Fibroblast of skin of back (primary cell): ENCODE results near the gene CLCA4. TPM values are rescaled to one million over a fixed set of nuclear protein-coding genes. Genes with fewer than 3 reads are reported as not detected.
"Not testable (repeated sequence)": the region's sequence is repeated elsewhere in the genome, so short reads cannot be mapped to it uniquely, and the experiment has no call there.

Experiments used
- DNase-seq: peaks from one replicate; pipeline ENCODE4 v3.0.0-alpha.2; 2013
- polyA plus RNA-seq, 2 experiments: library from polyadenylated mRNA; unstranded; fragments of 120-200 nt; gene quantifications; one replicate each; pipeline ENCODE4 v1.2.1, GENCODE V29; 2013; ENCODE audit not compliant: insufficient read length in 2 of 2

CLCA4 gene
- polyA plus RNA-seq (2013, experiment 1 of 2; ENCODE audit: insufficient read length), result not detected
- polyA plus RNA-seq (2013, experiment 2 of 2; ENCODE audit: insufficient read length), result not detected

DNA sequence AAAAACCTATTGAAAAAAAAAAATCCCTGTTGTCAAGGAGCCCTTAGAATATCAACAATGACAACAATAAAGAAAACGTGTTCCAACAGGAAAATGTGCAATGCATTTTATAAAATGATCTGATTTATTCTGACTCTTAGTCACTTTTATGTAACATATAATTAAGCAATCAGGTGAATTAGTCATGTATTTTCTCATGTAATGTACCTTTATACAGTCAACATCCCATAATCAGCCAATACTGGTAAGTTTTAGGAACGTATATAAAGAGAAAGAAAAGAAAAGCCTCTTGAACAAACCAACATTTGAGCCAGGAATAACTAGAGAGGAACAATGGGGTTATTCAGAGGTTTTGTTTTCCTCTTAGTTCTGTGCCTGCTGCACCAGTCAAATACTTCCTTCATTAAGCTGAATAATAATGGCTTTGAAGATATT lies at the start of gene CLCA4:
CLCA4 (plus strand) TSS at position 292 of the 435 bp plus-strand sequence; CDS start at position 334, 42 bp downstream.
- DNase-seq, result no peak

DNA sequence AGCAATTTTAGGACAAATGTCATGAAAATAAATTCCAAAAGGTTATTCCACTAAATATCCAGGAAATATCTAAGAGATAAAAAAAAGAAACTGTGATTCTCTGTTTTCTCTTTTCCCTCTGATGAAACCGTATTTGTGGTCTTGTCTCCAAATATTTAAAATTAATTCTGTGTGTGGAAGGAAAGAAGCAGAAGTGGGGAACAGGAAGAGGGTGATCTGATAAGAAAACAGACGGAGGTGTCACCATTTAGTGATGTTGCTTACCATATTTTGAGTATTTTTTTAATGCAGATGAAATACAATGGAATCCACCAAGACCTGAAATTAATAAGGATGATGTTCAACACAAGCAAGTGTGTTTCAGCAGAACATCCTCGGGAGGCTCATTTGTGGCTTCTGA lies 48.6 kb upstream of the CLCA4 start:
- no peak for DNase-seq

GRCh38 chr1:86499987-86500593 lies 46.8 kb upstream of the CLCA4 start:
- peak; percentile 24 for DNase-seq

DNA sequence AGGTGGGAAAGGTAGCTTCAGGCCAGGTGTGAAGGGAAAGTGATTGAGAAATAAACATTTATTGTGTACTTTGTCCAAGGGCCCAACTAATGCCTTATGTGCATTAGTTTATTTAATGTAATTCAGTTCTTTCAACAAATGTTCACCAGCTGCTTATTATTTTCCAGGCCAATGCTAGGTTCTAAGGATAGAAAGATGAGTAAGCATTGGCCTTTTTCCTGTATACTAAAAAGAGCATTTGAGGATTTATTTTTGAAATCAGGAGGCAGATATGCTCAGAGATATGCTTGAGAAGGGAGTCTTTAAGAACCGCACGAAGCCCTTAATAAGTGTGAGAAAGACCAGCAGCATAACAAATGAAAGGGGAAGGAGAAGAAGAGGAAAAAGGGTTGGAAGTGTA lies 46.2 kb upstream of the CLCA4 start:
- DNase-seq, result no peak

GRCh38 chr1:86502125-86502646 lies 44.7 kb upstream of the CLCA4 start:
- DNase-seq, result not testable (repeated sequence)

GRCh38 chr1:86502721-86503405 lies 44.0 kb upstream of the CLCA4 start:
- no peak for DNase-seq

DNA sequence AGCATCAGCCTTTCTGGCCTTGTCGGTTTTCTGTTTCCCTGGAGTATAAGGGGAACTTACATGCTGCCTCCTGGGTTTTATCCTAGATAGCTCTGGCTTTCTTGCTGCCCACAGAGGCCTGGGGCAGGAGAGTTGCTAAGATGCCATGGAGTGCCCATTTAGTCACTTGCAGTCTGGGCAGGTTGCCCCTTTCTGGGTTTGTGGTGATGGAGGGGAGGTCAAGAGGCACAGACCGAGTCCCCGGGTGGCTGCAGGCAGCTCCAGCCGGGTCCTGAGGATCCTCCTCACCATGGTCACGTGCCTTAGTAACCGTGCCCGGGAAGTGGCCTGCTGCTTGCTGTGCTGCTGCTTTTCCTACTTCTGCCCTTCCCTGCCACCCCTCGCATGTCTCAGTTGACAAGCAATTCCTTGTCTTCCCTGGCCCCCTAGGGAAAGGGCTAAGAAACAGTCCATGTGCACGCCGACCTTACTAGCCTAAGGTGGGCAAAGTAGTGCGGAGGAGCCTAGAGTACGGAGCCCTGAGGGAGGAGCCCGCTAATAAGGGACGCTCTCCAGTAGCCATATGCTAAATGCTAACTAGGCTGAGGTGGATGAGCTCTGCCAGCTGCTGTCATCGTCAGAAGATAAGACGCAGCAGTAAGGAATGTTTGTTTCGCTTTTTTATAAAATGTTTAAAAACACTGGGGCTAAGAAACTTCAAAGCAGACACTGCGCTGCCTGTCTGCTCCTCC lies 43.3 kb upstream of the CLCA4 start:
- DNase-seq, result no peak

DNA sequence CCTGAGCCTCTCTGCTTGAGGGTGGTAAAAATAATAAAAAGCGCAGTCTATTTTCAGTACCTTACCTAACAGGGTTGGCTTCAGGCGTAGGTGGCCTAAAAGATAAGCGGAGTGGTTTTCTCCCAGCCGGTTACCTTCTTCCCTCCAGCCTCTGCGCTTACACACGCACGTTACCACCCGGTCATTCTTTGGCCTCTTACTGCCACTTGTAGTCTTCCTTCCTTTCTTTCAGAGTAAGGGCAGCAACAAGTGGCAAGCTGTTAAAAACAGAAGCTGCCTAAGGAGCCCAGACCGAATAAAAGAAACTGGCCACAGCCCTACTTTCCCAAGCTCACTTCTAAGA lies 42.8 kb upstream of the CLCA4 start:
- no peak for DNase-seq

DNA sequence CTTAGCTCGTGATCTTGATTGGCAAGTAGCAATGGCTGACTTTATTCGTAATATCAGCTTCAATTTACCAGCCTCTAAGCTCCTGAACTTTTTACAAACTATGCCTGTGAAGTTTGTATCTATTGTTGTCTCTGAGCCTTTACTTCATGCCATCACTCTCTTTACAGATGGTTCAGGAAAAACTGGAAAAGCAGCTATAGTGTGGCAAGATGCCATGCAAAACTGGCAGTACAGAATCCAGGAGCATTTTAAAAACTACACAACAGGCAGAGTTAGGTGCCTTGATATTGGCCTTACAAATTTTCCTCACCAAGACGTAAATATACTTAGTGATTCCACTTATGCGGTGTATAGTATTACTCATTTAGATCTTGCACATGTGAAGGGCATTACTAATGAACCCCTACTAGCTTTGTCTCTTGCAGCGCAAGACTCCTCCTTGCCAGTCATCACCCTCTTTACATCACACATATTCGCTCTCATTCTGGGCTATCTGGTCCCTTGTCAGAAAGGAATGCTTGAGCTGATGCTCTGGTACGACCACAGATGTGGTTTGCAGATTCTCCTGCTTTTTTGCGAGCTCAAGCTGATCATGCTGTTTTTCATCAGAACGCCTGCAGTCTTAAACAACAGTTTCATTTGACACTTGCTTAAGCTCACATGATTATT lies 41.8 kb upstream of the CLCA4 start:
- peak; percentile 54 for DNase-seq

GRCh38 chr1:86505564-86505902 lies 41.3 kb upstream of the CLCA4 start:
- no peak for DNase-seq

DNA sequence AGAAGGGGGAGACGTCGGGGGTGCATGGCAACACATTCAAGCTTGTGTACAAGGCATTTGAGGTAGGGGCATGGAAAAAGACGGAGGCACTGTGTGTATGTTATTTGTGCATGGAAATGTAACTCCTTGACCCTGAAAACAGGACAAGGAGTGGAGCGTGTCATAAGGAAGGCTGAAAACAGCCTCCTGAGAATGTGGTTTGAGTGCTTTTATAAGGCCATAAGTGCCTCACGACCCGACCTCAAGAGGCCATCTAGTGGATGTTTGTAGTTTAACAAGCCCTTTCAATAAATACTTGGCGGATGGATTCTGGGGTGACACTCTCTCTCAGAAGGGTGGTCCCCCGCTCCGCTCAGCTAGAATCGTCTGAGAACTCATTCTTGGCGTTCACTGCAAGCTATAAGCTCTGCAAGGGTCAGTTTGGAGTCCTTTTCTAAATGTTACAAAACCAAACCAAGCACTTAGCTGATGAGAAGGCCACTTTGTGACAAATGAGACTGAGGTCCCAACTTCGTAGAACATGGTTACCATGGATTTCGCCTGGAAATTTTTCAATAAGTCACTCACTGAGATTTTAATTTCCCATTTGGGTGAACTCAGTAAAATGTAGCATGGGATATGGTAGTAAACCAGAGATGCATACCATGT lies 38.8 kb upstream of the CLCA4 start:
- DNase-seq, result peak; percentile 46

GRCh38 chr1:86508583-86508969 lies 38.3 kb upstream of the CLCA4 start:
- peak; percentile 22 for DNase-seq

DNA sequence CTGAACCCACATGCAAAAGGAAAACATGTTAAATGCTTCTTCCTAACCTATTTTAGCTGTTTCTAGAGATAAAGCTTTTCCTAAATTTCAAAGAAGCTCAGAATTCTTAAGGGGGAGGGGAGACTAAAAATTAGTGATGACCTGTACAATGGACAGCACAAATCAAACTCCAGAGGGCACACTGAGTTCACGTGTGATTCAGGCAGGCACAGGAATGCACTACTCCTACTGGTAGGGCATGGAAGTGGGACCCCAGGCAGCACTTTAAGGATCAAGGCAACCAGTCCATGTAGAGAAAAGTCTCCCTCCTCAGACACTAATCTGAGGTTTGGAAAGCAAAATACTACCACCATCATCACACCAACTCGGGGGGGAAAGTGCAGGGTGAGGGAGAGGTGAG lies 31.3 kb upstream of the CLCA4 start:
- peak; percentile 19 for DNase-seq

DNA sequence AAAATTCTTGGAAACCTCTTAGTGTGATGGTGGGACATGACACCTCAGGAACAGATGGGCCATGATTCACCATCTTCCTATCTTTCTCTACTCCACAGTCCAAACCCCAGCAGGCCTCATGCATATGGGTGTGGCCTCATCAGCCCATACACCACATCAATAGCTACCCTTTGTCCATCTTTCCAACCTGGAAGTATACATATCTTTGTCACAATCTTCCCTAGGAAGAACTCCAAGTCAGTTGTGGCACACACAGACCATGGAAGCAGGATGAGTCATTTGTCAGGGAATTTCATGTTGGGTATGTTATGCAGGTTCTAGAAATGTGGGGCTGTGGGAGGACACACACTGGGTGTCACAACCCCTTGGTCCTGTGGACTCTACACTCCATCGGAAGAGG lies 30.5 kb upstream of the CLCA4 start:
- DNase-seq, result peak; percentile 31

- no peak for DNase-seq
Observed at GRCh38 chr1:86517336-86517735, 29.5 kb upstream of the CLCA4 start.

DNA sequence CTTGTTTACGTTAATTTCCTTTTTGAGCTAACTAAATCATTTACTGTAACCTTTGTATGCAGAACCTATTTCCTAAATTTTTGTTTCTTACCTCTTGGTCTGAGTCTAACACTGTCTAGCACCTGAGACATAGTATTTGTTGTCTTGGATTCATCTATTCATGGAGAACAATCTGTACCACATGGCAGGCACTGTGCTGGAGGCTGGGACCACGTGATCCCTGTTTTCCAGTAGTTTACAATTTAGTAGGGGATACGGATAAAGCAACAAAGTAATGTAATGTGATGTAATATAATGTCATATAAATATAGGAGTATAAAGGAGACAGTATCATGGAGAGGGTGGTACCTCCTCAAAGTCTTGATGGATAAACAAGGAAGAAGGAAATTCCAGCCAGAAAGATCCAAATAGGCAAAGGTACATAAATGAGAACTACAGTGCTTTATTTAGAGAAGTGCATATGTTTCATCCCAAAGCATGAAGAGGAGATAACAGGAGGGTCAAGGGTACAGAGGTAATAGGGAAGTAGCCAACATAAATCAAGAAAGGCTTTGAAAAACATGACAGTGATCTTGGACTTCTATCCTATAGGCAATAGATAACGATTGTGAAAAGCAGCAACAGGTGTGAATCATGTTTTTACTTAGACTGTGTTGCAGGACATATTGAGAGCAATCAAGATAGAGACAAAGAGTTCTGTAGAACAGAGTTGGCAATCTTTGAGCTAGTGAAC lies 25.9 kb upstream of the CLCA4 start:
- no peak for DNase-seq

- DNase-seq, result no peak
Observed at GRCh38 chr1:86521522-86521891, 25.4 kb upstream of the CLCA4 start.

- DNase-seq, result no peak
Observed at GRCh38 chr1:86522240-86522639, 24.6 kb upstream of the CLCA4 start.

- no peak for DNase-seq
Observed at GRCh38 chr1:86523670-86524354, 23.1 kb upstream of the CLCA4 start.

GRCh38 chr1:86527306-86527705 lies 19.6 kb upstream of the CLCA4 start:
- no peak for DNase-seq

DNA sequence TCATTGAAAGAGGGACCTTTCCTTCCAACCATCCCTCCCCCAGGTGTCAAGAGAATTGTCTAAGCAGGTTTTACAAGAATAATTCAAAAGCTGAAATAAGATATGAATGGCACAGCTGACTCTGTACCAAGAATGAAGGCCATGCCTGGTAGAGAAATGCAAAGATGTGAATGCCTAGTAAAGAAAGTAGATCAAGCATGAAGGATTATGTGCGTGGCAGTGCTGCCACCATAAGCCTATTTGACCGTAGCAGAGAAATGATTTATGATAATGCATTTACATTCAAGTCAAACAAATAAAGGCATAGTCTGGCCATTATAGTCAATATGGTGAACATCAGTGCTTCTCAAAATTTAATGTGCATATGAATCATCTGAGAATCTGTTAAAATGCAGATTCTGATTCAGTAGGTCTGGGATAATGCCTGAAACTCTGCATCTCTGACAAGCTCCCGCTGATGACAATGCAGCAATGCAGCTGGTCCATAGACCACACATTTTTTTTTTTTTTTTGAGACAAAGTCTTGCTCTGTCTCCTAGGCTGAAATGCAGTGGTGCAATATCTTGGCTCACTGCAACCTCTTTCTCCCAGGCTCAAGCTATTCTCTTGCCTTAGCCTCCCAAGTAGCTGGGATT lies 16.6 kb upstream of the CLCA4 start:
- no peak for DNase-seq
